MM.1S (cell line): ENCODE data around the gene MTHFS.

Experiments used
- DNase-seq: peaks from one replicate; pipeline ENCODE4 v3.0.0-alpha.2; 2015
- H2AFZ ChIP-seq: fragments of 300-600 bp; sonication (generic); 2 replicates; pipeline ENCODE4 v1.6.0; 2016; ENCODE audit warnings: antibody characterized with exemption, low read length
- H3F3A ChIP-seq: fragments of 300-600 bp; sonication (generic); 2 replicates; pipeline ENCODE4 v1.6.1; 2016; ENCODE audit warnings: mild to moderate bottlenecking, antibody characterized with exemption, low read length, moderate library complexity, mixed read lengths; ENCODE audit not compliant: insufficient read depth
- H3K27ac ChIP-seq: fragments of 300-600 bp; sonication (generic); 2 replicates; pipeline ENCODE4 v1.5.1; 2016; ENCODE audit warnings: mild to moderate bottlenecking, low read length
- H3K27me3 ChIP-seq: fragments of 300-600 bp; sonication (generic); replicated peaks from 2 replicates; pipeline ENCODE4 v1.6.0; 2016; ENCODE audit warnings: low read length; ENCODE audit not compliant: insufficient read depth
- H3K36me3 ChIP-seq: fragments of 300-600 bp; sonication (generic); replicated peaks from 2 replicates; pipeline ENCODE4 v1.6.1; 2016; ENCODE audit warnings: mild to moderate bottlenecking, low read length, mixed read lengths; ENCODE audit not compliant: insufficient read depth
- H3K4me1 ChIP-seq: fragments of 300-600 bp; sonication (generic); 2 replicates; pipeline ENCODE4 v1.6.1; 2016; ENCODE audit warnings: low read length, mixed read lengths
- H3K4me2 ChIP-seq: fragments of 300-600 bp; sonication (generic); 2 replicates; pipeline ENCODE4 v1.6.0; 2016; ENCODE audit warnings: low read depth, low read length
- H3K4me3 ChIP-seq: fragments of 300-600 bp; sonication (generic); 2 replicates; pipeline ENCODE4 v1.5.1; 2016; ENCODE audit warnings: low read length, mixed read lengths
- H3K79me2 ChIP-seq: fragments of 300-600 bp; sonication (generic); 2 replicates; pipeline ENCODE4 v1.6.1; 2016; ENCODE audit warnings: mixed run types, low read length, mixed read lengths
- H3K9ac ChIP-seq: fragments of 300-600 bp; sonication (generic); 2 replicates; pipeline ENCODE4 v1.6.1; 2016; ENCODE audit warnings: low read length, mixed read lengths
- H3K9me2 ChIP-seq: fragments of 300-600 bp; sonication (generic); replicated peaks from 2 replicates; pipeline ENCODE4 v1.6.1; 2016; ENCODE audit warnings: mild to moderate bottlenecking, low read length, mixed read lengths; ENCODE audit not compliant: insufficient read depth
- H3K9me3 ChIP-seq: fragments of 300-600 bp; sonication (generic); replicated peaks from 2 replicates; pipeline ENCODE4 v1.6.1; 2016; ENCODE audit warnings: mild to moderate bottlenecking, low read length, mixed read lengths; ENCODE audit not compliant: insufficient read depth
- H4K20me1 ChIP-seq: fragments of 300-600 bp; sonication (generic); 2 replicates; pipeline ENCODE4 v1.6.1; 2016; ENCODE audit warnings: mild to moderate bottlenecking, low read length, moderate library complexity, mixed read lengths; ENCODE audit not compliant: insufficient read depth
- EZH2 ChIP-seq: fragments of 300-600 bp; sonication (generic); optimal IDR thresholded peaks from 2 replicates; pipeline ENCODE3; 2017; ENCODE audit warnings: low read depth, mild to moderate bottlenecking, antibody characterized with exemption, low read length, mixed read lengths
- EZH2phosphoT487 ChIP-seq: fragments of 300-600 bp; sonication (generic); IDR thresholded peaks from 2 replicates; pipeline ENCODE4 v1.6.1; 2018; ENCODE audit warnings: antibody characterized with exemption, low read length
- TF ChIP-seq, protein P1 (sequence below): fragments of 300-600 bp; sonication (generic); IDR thresholded peaks from 2 replicates; pipeline ENCODE4 v1.5.1; 2016; ENCODE audit warnings: antibody characterized with exemption, low read length, mixed read lengths

The MTHFS gene

DNA sequence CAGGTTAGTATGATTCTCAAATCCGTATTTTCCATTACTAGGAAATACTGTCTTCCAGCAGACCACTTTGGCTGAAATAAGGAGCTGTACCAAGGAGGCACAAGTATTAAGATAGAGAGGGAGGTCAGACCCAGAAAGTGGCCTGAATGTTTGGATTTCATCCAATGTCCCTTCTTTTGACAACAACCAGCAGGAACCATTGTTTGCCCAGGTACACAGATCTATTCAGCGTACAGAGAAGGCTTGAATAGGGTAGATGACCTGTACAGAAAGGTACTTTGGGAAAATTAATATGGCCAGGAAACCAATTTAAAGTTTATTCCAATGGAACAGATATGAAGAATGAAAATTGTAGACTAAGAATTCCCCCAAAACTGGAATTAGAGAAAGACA, 12.6 kb downstream of the MTHFS start:
- H2AFZ ChIP-seq: no peak overlapping the region
- DNase-seq: no peak
- no peaks in the 10 kb centered on the region for H3K27me3 ChIP-seq
- no peak overlapping the region for H3K4me3 ChIP-seq
- no peaks in the 10 kb centered on the region for H3K79me2 ChIP-seq
- no peaks in the 10 kb centered on the region for H3K9me3 ChIP-seq
- no peaks in the 10 kb centered on the region for H3K4me1 ChIP-seq
- H3K36me3 ChIP-seq: no peaks in the 10 kb centered on the region
- no peak overlapping the region for H3K4me2 ChIP-seq
- no peaks in the 10 kb centered on the region for H4K20me1 ChIP-seq
- no peak for TF ChIP-seq EZH2phosphoT487
- TF ChIP-seq, protein P1, sequence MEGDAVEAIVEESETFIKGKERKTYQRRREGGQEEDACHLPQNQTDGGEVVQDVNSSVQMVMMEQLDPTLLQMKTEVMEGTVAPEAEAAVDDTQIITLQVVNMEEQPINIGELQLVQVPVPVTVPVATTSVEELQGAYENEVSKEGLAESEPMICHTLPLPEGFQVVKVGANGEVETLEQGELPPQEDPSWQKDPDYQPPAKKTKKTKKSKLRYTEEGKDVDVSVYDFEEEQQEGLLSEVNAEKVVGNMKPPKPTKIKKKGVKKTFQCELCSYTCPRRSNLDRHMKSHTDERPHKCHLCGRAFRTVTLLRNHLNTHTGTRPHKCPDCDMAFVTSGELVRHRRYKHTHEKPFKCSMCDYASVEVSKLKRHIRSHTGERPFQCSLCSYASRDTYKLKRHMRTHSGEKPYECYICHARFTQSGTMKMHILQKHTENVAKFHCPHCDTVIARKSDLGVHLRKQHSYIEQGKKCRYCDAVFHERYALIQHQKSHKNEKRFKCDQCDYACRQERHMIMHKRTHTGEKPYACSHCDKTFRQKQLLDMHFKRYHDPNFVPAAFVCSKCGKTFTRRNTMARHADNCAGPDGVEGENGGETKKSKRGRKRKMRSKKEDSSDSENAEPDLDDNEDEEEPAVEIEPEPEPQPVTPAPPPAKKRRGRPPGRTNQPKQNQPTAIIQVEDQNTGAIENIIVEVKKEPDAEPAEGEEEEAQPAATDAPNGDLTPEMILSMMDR: no peak
- TF ChIP-seq EZH2: no peak
- no peaks in the 10 kb centered on the region for H3K9me2 ChIP-seq
- H3F3A ChIP-seq: no peaks in the 10 kb centered on the region
- H3K27ac ChIP-seq: no peak overlapping the region
- H3K9ac ChIP-seq: no peak overlapping the region

DNA sequence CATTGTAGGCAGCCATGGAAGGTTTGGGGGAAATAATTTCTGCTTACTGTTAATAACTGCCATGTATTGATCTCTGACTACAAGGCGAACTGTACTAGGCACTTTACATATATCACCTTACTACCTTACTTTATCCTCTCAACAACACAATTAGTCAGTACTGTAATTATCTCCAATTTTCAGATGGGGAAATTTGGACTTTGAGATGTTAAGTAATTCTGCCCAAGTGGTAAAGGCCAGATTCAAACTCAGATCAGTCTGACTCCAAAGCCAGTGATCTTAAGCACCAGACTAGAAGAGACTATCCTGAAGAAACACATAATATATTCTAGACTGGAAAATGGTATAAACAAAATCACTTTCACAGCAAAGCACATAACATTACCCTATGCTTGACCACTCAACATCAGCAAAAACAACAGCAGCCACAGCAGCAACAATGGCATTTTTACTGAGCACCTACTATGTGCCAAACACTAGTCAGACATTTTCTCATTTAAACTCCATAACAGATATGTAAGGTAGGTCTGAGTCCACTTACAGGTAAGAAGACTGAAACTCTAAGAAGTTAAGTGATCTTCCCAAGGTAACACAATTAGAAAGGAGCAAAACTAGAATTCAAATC, 13.1 kb downstream of the MTHFS start:
- no peak for DNase-seq
- no peak overlapping the region for H3K9ac ChIP-seq
- no peak overlapping the region for H2AFZ ChIP-seq
- H3K4me3 ChIP-seq: no peak overlapping the region
- H3K4me2 ChIP-seq: no peak overlapping the region
- H3K27me3 ChIP-seq: no peaks in the 10 kb centered on the region
- no peak overlapping the region for H3K27ac ChIP-seq
- no peaks in the 10 kb centered on the region for H3K36me3 ChIP-seq
- H4K20me1 ChIP-seq: no peaks in the 10 kb centered on the region
- H3F3A ChIP-seq: no peaks in the 10 kb centered on the region
- no peak for TF ChIP-seq EZH2phosphoT487
- TF ChIP-seq EZH2: no peak
- TF ChIP-seq, protein P1: no peak
- H3K9me2 ChIP-seq: no peaks in the 10 kb centered on the region
- no peaks in the 10 kb centered on the region for H3K9me3 ChIP-seq
- no peaks in the 10 kb centered on the region for H3K4me1 ChIP-seq
- no peaks in the 10 kb centered on the region for H3K79me2 ChIP-seq

DNA sequence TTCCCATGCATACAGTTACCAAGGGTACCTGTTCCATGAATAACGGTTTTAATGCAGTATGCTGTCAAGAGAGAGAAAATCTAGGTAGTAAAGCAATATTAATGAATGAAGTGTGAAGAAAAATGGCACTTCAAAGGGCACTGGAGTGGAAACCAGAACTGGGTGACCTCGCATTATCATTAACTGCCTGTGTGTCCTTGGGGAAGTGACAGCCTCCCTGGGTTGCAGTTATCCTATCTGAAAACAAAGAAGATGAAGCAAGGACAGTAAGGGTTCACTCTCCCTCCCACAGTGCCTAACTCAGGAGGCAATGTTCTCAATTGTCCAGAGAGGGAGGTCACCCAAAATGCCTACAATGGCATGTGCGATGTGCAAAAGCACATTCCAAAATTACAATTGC, 15.1 kb downstream of the MTHFS start:
- H3K9me3 ChIP-seq: no peaks in the 10 kb centered on the region
- no peaks in the 10 kb centered on the region for H3K9me2 ChIP-seq
- no peaks in the 10 kb centered on the region for H3K27me3 ChIP-seq
- no peaks in the 10 kb centered on the region for H3K4me1 ChIP-seq
- DNase-seq: no peak
- TF ChIP-seq, protein P1: no peak
- TF ChIP-seq EZH2: no peak
- no peak for TF ChIP-seq EZH2phosphoT487
- H3F3A ChIP-seq: no peaks in the 10 kb centered on the region
- H2AFZ ChIP-seq: no peak overlapping the region
- no peak overlapping the region for H3K4me2 ChIP-seq
- H3K27ac ChIP-seq: no peak overlapping the region
- H3K79me2 ChIP-seq: no peaks in the 10 kb centered on the region
- H3K36me3 ChIP-seq: no peaks in the 10 kb centered on the region
- H4K20me1 ChIP-seq: no peaks in the 10 kb centered on the region
- no peak overlapping the region for H3K4me3 ChIP-seq
- H3K9ac ChIP-seq: no peak overlapping the region
